ENCODE results near the gene MOV10L1. TPM values are rescaled to one million over a fixed set of nuclear protein-coding genes. Genes with fewer than 3 reads are reported as not detected.

Gene MOV10L1
- total and polyA plus RNA-seq, 9 of the 15 experiments (the other 6 are each of a cell fraction or from before 2014, with no cell fraction given) = 0.06 to 0.43 (median 0.15) TPM

- TF ChIP-seq TFE3 (CRISPR knock-in tag; IDR thresholded peaks at IDR 0.05) = no peak
- TF ChIP-seq KDM1A (IDR thresholded peaks at IDR 0.05) = no peak
- TF ChIP-seq MYC (IDR thresholded peaks at IDR 0.05; ENCODE audit: low read depth, low read length) = no peak; the same call in 1 of the 2 replicates
- no peak for TF ChIP-seq MYC (CRISPR knock-in tag; IDR thresholded peaks at IDR 0.05; ENCODE audit: borderline replicate concordance, low read depth)
- TF ChIP-seq ILK (tag; IDR thresholded peaks at IDR 0.05; ENCODE audit: borderline replicate concordance, low read depth) = no peak
- no peak for TF ChIP-seq SETDB1 (IDR thresholded peaks at IDR 0.05; ENCODE audit: low read length)
- TF ChIP-seq HCFC1 (IDR thresholded peaks at IDR 0.05; ENCODE audit: low read depth, low read length) = no peak
- peak; percentile 68; the same call in 1 of the 2 replicates for TF ChIP-seq CBX1 (IDR thresholded peaks at IDR 0.05; ENCODE audit: low read depth)
- no peak for TF ChIP-seq ZBED1 (IDR thresholded peaks at IDR 0.05)
- TF ChIP-seq ZNF324 (CRISPR knock-in tag; IDR thresholded peaks at IDR 0.05) = no peak
- no peak for TF ChIP-seq ZNF24 (IDR thresholded peaks at IDR 0.05)
- no peak for TF ChIP-seq THAP7 (CRISPR knock-in tag; IDR thresholded peaks at IDR 0.05)
- no peak; a peak in 1 of 4 replicates for TF ChIP-seq HDAC1 (IDR thresholded peaks at IDR 0.05)
- no peak for TF ChIP-seq ZNF239 (CRISPR knock-in tag; IDR thresholded peaks at IDR 0.05)
- TF ChIP-seq CBFA2T2 (conservative IDR thresholded peaks at IDR 0.05) = no peak
- TF ChIP-seq SPI1 (IDR thresholded peaks at IDR 0.05; ENCODE audit: borderline replicate concordance, low read depth, low read length) = no peak
- TF ChIP-seq ZNF589 (CRISPR knock-in tag; IDR thresholded peaks at IDR 0.05; ENCODE audit: low read depth) = no peak
- no peak for TF ChIP-seq SRSF9 (IDR thresholded peaks at IDR 0.05; ENCODE audit: borderline replicate concordance, low read depth, low read length)
- no peak for TF ChIP-seq CEBPB (tag; IDR thresholded peaks at IDR 0.05)
- no peak for TF ChIP-seq ZBTB26 (CRISPR knock-in tag; IDR thresholded peaks at IDR 0.05)
- TF ChIP-seq TBP (optimal IDR thresholded peaks at IDR 0.05; ENCODE audit: low read depth, low read length) = peak; percentile 35
- TF ChIP-seq GATA2 (CRISPR knock-in tag; IDR thresholded peaks at IDR 0.05) = no peak
- no peak for TF ChIP-seq CSDE1 (IDR thresholded peaks at IDR 0.05)
- no peak for TF ChIP-seq HBP1 (CRISPR knock-in tag; IDR thresholded peaks at IDR 0.05)
- no peak for TF ChIP-seq ELF2 (CRISPR knock-in tag; IDR thresholded peaks at IDR 0.05)
- no peak for TF ChIP-seq CHD4 (IDR thresholded peaks at IDR 0.05; ENCODE audit: insufficient read depth, insufficient replicate concordance, low read depth, low read length, poor library complexity, severe bottlenecking)
Measured at GRCh38 chr22:50190182-50190940, 100.6 kb downstream of the MOV10L1 start (continued).

Measured in K562 (cell line).